Measurements from ENCODE around the gene TRAF7.
A peak's percentile ranks its signal among the peaks of the same experiment; 100 is the strongest.

Gene TRAF7

GRCh38 chr16:2183671-2184070, 28.1 kb downstream of the TRAF7 start:
- DNase-seq (ENCODE audit: low spot score), result no peak

DNA sequence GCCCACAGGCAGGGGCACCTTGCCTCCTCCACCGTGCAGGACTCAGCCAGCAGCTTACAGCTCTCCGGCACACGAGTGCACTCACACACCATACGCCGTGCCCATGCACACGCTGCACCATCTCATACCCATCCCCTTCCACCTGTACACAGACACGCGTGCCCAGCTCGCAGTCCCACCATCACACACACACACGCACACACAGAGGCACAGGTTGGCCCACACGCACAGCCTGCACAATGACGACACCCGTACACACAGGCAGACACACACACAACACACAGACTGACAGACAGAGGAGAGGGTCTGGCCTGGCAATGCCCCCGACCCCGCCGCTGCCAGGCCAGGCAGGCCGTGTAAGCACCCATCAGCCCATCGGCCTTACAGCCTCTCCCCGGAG, 28.8 kb downstream of the TRAF7 start:
- DNase-seq (ENCODE audit: low spot score), result no peak

- DNase-seq (ENCODE audit: low spot score), result no peak
Observed at GRCh38 chr16:2184962-2185361, 29.4 kb downstream of the TRAF7 start.

- no peak for DNase-seq (ENCODE audit: low spot score)
Observed at GRCh38 chr16:2186064-2186463, 30.5 kb downstream of the TRAF7 start.

- no peak for DNase-seq (ENCODE audit: low spot score)
Observed at GRCh38 chr16:2186505-2186904, 30.9 kb downstream of the TRAF7 start.

DNA sequence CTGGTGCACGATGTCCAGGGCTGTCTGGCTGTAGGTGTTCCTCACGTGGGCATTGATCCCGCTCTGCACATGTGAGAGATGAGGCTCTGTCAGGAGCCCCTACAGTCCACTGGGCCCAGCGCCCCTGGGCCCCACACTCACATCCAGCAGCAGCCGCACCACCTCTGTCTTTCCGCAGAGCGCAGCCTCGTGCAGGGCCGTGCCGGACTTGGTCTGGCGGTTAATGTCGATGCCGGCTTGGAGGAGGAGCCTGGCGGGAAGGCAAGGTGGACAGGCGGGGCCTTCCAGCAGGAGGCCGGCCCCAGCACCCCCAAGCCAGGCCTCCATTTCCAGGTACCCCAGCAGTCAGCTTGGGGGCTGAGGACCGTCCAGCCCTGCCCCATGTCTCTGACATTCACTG, 31.6 kb downstream of the TRAF7 start:
- no peak for DNase-seq (ENCODE audit: low spot score)

DNA sequence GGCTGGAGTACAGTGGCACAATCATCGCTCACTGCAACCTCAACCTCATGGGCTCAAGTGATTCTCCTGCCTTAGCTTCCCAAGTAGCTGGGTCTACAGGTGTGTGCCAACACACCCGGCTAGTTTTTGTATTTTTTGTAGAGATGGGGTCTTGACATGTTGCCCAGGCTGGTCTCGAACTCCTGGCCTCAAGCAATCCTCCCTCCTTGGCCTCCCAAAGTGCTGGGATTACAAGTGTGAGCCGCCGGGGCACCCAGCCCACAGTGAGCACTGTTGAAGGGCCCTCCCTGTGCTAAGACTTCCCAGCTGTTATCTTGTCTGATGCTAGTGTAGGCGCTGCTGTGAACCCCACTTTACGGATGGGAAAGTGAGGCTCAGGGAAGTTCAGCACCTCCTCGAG, 32.8 kb downstream of the TRAF7 start:
- DNase-seq (ENCODE audit: low spot score), result no peak

DNA sequence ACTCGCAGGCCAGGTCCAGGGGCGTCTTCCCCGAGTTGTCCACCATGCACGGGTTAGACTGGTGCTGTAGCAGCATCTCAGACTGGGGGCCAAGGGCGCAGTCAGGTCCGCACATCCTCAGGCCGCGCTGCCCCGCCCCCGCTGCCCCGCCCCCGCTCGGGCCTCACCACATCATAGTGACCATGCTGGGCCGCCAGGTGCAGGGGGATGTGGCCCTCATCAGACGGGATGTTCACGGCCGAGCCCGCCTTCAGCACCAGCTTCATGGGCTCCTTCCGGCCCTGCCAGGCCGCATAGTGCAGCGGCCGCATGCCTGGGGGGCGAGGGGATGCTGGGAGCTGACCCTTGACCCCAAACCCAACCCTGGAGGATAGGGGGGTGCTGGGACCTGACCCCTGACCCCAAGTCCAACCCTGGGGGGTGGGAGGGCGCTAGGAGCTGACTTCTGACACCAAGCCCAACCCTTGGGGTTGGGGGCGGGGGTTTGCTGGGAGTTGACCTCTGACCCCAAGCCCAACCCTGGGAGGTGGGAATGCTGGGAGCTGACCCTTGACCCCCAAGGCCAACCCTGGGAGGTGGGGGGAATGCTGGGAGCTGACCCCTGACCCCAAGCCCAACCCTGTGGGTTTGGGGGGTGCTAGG, 33.8 kb downstream of the TRAF7 start:
- DNase-seq (ENCODE audit: low spot score), result no peak

DNA sequence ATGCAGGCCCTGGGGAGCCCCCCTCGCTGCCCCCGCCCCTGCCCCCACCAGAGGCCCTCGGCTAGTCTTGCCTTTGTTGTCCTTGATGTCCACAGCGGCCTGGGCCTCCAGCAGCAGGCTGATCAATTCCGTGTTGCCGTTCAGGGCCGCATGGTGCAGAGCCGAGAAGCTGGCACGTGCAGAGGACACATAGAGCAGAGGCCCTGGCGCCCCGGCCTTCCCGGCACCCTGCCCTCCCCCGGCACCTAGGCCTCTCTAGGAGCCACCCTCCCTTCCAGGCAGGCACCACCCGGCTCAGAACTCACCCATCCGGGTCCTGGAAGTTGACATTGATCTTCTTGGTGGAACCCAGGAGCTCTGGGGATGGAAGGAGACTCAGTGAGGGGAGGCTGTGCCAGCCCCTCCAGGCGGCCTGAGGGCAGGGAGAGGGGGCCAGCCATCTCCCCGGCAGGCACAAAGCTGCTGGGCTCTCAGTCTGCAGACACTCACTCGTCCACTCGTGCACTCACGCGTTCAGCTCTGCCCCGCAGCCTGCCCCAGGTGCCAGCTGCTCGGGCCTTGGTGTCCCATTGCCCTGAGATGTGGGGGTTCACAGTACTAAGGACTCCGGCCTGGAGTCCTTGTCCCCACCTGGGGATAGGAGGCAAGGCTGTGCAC, 34.5 kb downstream of the TRAF7 start:
- DNase-seq (ENCODE audit: low spot score), result no peak

- no peak for DNase-seq (ENCODE audit: low spot score)
Observed at GRCh38 chr16:2190659-2191445, 35.3 kb downstream of the TRAF7 start.

GRCh38 chr16:2191446-2191706, 35.8 kb downstream of the TRAF7 start:
- DNase-seq (ENCODE audit: low spot score), result no peak

- no peak for DNase-seq (ENCODE audit: low spot score)
Observed at GRCh38 chr16:2194166-2194834, 38.7 kb downstream of the TRAF7 start.

DNA sequence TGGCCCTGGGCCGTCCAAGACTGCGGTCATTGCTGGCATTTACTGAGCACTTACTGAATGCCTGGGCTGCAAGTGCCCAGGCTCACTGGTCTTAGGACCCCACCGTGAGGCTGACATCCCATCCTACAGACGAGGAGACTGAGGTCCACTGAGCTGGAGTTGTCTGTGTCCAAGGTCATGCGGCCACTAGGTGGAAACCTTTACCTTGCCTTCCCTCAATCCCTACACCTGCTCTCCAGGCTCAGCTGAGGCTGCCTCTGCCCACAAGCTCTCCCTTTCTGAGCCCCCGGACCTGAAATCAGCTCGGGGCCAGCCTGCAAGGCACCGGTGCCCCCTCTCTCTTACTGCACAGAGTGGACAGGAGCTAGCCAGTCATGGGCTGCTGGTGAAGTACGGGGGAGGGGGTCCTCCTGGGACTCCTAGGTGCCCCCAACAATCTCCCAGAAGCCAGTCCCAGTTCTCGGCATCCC, 39.3 kb downstream of the TRAF7 start:
- DNase-seq (ENCODE audit: low spot score), result peak; percentile 93

GRCh38 chr16:2195322-2196161, 40.0 kb downstream of the TRAF7 start:
- DNase-seq (ENCODE audit: low spot score), result no peak

GRCh38 chr16:2196162-2196980, 40.8 kb downstream of the TRAF7 start, which contains the start of gene CASKIN1:
Gene CASKIN1, minus strand, starts transcription at chr16:2196605. Its CDS starts 173 bp downstream, at chr16:2196432.
- no peak for DNase-seq (ENCODE audit: low spot score)

DNA sequence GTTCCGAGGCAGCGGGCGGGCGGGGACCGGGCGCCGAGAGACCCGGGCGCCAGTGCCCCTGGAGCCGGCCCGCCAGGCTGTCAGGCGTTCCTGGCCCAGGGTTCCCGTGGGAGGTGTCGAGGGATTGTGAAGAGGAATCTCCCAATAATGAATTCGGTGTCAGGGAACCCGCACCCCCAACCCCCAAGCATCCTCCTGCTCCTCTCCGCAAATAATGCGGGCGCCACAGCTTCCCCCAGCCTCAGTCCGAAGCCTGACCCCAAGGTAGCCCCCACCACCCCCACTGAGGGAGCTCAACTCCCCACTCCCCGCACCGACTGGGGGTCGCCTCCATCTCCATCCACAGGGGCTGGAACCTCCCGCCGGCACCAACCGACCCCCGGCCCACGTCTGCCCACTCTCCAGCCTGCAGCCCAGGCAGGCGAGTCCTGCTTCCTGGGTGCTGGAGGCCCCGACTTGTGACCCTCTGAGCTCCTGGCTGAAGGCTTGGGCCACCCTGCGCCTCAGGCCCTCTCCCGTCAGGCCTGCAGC, 41.5 kb downstream of the TRAF7 start:
- no peak for DNase-seq (ENCODE audit: low spot score)

DNA sequence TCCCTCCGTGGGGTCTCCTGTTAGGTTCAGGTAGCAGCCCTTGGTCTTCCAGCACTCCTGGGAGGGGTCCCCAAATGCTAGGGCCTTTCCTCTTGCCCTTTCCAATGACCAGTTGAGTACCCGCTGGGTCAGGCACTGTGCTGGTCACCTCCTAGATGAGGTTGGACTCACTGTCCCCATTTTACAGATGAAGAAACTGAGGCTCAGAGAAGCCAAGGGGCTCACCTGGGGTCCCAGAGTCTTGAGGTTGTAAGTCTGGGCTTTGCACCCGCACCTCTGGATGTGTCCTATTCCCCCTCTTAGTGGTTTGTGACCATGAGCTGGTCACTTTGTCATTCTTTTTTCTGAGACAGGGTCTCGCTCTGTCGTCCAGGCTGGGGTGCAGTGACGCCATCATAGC, 42.2 kb downstream of the TRAF7 start:
- no peak for DNase-seq (ENCODE audit: low spot score)

GRCh38 chr16:2198283-2198682, 42.7 kb downstream of the TRAF7 start:
- DNase-seq (ENCODE audit: low spot score), result no peak

- no peak for DNase-seq (ENCODE audit: low spot score)
Observed at GRCh38 chr16:2199095-2199494, 43.5 kb downstream of the TRAF7 start.

DNA sequence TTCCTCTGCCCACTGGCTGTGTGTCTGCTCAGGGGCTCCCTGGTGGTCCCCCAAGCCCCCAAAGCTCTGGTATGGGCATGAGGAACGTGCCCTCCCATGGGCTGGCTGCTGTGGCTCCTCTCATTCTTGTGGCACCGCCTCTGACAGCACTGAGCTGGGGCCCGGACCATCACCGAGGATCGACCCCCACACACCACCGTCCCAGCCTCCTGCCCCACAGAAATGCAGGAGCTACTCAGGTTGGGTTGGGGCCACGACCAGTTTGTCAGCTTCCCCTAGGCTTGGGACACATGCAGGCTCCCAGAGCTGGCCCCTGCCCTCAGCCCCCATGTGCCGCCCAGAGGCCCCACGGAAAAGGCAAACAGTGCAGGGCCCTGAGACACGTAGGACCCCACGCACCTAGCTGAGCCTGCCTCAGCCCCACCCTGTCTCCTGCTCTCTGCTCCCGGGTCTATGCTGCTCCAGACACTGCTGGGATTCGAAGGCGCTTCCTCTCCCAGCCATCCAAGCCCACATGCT, 44.1 kb downstream of the TRAF7 start:
- no peak for DNase-seq (ENCODE audit: low spot score)

Data from HuH-7 (cell line).